Activated CD8-positive, alpha-beta memory T cell treated with anti-CD3 and anti-CD28 coated beads, Interleukin-2, amount 50 U/mL, for 4 hours (primary cell): ENCODE measurements around the gene VPS9D1.

Experiments used
- DNase-seq: peaks from one replicate; pipeline ENCODE4 v3.0.0-alpha.2; 2020

The VPS9D1 gene

DNA sequence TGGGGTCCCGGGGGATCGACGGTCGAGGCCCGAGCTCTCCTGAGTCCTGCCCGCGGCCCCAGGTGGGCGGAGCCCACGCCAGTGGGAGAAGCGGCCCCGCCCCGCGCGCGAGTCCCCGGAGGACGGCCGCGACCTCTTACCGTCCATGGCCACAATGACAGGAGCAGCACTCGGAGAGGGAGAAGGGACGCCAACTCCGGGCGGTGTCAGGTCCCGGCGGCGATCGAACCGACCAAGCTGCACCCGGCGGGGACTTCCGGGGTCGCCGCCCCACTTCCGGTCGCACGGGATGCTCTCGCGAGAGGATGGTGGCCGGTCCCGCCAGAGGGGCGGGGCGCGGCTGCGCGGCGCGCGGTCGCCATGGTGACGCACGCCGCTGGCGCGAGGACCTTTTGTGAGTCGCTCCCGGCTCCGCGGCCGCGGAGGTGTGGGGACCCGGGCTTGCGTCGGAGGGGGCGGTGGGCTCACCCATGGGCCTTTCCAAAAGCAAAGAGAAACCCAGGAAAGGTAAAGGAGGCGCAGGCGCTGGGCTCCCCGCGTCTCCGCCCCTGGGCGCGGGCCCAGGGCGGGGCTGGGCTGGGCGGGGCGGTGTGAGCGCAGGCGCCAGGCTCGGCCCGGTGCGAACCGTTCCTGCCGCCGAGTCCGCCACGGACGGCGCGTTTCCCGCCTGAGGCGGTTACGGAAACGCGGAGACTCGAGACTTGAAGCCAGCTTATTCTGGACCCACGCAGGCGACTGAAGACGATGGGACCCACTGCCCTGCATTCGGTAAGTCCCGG is 63.1 kb downstream of the VPS9D1 start, which contains the start of the genes CHMP1A and SPATA33:
CHMP1A (minus strand) TSS at position 267 of the 779 bp plus-strand sequence; CDS start at position 147, 120 bp downstream.
SPATA33 (plus strand) TSS at position 395 of the 779 bp plus-strand sequence; CDS start at position 471, 76 bp downstream.
- DNase-seq: peak; percentile 93
